GM21825 (cell line): ENCODE data around the gene PLCL2.

Experiments
- ATAC-seq: cut with Tn5 transposase; IDR thresholded peaks from one replicate; pipeline ENCODE4 v1.9.1; 2021; ENCODE audit warnings: mild to moderate bottlenecking, moderate library complexity; ENCODE audit not compliant: unreplicated experiment

PLCL2 gene

GRCh38 chr3:17138246-17139039 is 253.7 kb downstream of the PLCL2 start:
- ATAC-seq, result no peak
